Common myeloid progenitor, CD34-positive (primary cell): ENCODE measurements around the gene ARHGAP9.

Experiments used
- CTCF ChIA-PET: fragments of 350-600 bp; sonication (Branson Sonifier 250); formaldehyde crosslinking; loops from one replicate; lab custom pipeline; 2021; ENCODE audit warnings: antibody characterized with exemption; lab: Charles Lee
- POLR2A ChIA-PET: fragments of 350-600 bp; sonication (Branson Sonifier 250); formaldehyde crosslinking; loops from one replicate; lab custom pipeline; 2021; ENCODE audit warnings: antibody characterized with exemption; lab: Charles Lee
- DNase-seq, 3 donors: peaks; one replicate each; pipeline versions ENCODE4 v3.0.0 to v3.0.0-alpha.2; 2013
- H3K27ac ChIP-seq, 2 experiments: 1 replicate in 1 of 2; 2 replicates in 1 of 2; pipeline ENCODE4 v1.7.0; 2013; ENCODE audit warnings: inconsistent platforms in 2 of 2, low read length in 2 of 2, mild to moderate bottlenecking in 2 of 2, low read depth in 1 of 2, moderate library complexity in 1 of 2; ENCODE audit not compliant: severe bottlenecking in 2 of 2, insufficient read depth in 1 of 2, poor library complexity in 1 of 2
- H3K27me3 ChIP-seq, 5 experiments: replicated peaks in 2 of 5; 1 replicate in 3 of 5; 2 replicates in 2 of 5; pipeline versions ENCODE4 v1.6.1 to v1.7.0; 2013; ENCODE audit warnings: low read length in 4 of 5, mild to moderate bottlenecking in 2 of 5, moderate library complexity in 2 of 5, inconsistent platforms in 1 of 5; ENCODE audit not compliant: insufficient read depth in 5 of 5, control insufficient read depth in 4 of 5
- H3K36me3 ChIP-seq, 4 experiments: 1 replicate in 2 of 4; 2 replicates in 2 of 4; pipeline versions ENCODE4 v1.6.1 to v1.7.0; 2013; ENCODE audit warnings: low read length in 3 of 4, control low read depth in 1 of 4, mild to moderate bottlenecking in 1 of 4; ENCODE audit not compliant: control insufficient read depth in 4 of 4, insufficient read depth in 4 of 4
- H3K4me1 ChIP-seq, 4 experiments: 1 replicate in 3 of 4; 2 replicates in 1 of 4; pipeline versions ENCODE4 v1.6.1 to v1.7.1; 2013; ENCODE audit warnings: low read length in 3 of 4, mild to moderate bottlenecking in 3 of 4, control low read depth in 1 of 4, inconsistent platforms in 1 of 4, moderate library complexity in 1 of 4; ENCODE audit not compliant: control insufficient read depth in 4 of 4, insufficient read depth in 4 of 4; ENCODE audit errors: control extremely low read depth in 1 of 4
- H3K4me3 ChIP-seq, 7 experiments: 1 replicate in 4 of 7; 2 replicates in 3 of 7; pipeline versions ENCODE4 v1.5.1 to v1.7.0; 2013; ENCODE audit warnings: mild to moderate bottlenecking in 7 of 7, low read length in 6 of 7, moderate library complexity in 6 of 7, inconsistent platforms in 2 of 7, low read depth in 2 of 7, control low read depth in 1 of 7; ENCODE audit not compliant: insufficient read depth in 4 of 7, control insufficient read depth in 1 of 7; ENCODE audit errors: extremely low read depth in 1 of 7
- H3K9me3 ChIP-seq, 5 experiments: 1 replicate in 4 of 5; 2 replicates in 1 of 5; pipeline versions ENCODE4 v1.6.1 to v1.7.1; 2013; ENCODE audit warnings: low read length in 4 of 5, mild to moderate bottlenecking in 2 of 5, inconsistent platforms in 1 of 5, low read depth in 1 of 5, moderate library complexity in 1 of 5; ENCODE audit not compliant: control insufficient read depth in 4 of 5, insufficient read depth in 2 of 5; ENCODE audit errors: control extremely low read depth in 1 of 5
- WGBS: methylation state at CpG from one replicate; pipeline ENCODE4 v1.1.5; 2013; ENCODE audit not compliant: insufficient coverage; 5-methylcytosine and 5-hydroxymethylcytosine counted together

ARHGAP9 gene

DNA sequence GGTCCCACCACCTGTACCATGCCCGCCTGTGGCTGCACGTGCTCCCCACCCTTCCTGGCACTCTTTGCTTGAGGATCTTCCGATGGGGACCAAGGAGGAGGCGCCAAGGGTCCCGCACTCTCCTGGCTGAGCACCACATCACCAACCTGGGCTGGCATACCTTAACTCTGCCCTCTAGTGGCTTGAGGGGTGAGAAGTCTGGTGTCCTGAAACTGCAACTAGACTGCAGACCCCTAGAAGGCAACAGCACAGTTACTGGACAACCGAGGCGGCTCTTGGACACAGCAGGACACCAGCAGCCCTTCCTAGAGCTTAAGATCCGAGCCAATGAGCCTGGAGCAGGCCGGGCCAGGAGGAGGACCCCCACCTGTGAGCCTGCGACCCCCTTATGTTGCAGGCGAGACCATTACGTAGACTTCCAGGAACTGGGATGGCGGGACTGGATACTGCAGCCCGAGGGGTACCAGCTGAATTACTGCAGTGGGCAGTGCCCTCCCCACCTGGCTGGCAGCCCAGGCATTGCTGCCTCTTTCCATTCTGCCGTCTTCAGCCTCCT is 23.4 kb downstream of the ARHGAP9 start:
- Histone ChIP-seq H3K27me3 (peaks cover 0 to 11% (median 4%) of the 10 kb centered on the region in 5 experiments), H3K4me1 (peaks cover 6 to 43% (median 29%) of the 10 kb centered on the region in 4 experiments), H3K36me3 (no peaks in the 10 kb centered on the region), H3K9me3 (no peaks in the 10 kb centered on the region), H3K27ac (no peak overlapping the region), H3K4me3 (peak overlapping the region in 3 of 7 experiments; percentile 20 to 71 (median 39))
- peak; percentile 71 to 81 (median 76) for DNase-seq
- WGBS, result 51% methylated on average over 14 of the region's 15 CpGs
- ChIA-PET POLR2A (interaction anchor here (1.0 kb wide), 1 partner anchor 147 kb away, joined by 3 read pairs; no protein-coding TSS in a partner anchor), CTCF (interaction anchor here (0.7 to 18.4 kb wide), 32 partner anchors 9 to 191 kb away, joined by 3 to 518 read pairs (median 5); partner anchors contain the start of gene INHBC)

DNA sequence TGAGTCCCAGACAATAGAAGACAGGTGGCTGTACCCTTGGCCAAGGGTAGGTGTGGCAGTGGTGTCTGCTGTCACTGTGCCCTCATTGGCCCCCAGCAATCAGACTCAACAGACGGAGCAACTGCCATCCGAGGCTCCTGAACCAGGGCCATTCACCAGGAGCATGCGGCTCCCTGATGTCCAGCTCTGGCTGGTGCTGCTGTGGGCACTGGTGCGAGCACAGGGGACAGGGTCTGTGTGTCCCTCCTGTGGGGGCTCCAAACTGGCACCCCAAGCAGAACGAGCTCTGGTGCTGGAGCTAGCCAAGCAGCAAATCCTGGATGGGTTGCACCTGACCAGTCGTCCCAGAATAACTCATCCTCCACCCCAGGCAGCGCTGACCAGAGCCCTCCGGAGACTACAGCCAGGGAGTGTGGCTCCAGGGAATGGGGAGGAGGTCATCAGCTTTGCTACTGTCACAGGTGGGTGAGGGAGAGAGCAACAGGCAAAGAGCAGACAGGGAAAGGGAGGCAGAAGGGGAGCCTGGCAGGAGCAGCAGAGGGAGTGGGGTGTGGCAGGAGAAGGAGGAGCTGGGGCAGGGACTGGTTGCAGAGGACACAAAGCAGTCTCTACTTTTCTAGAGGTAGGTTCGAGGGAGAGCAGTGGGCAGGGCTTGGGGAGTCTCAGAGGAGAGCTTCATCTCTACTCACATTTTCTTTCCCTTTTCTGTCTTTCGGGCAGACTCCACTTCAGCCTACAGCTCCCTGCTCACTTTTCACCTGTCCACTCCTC is 24.1 kb downstream of the ARHGAP9 start:
- Histone ChIP-seq H3K36me3 (no peaks in the 10 kb centered on the region), H3K9me3 (no peaks in the 10 kb centered on the region), H3K4me1 (peaks cover 6 to 37% (median 22%) of the 10 kb centered on the region in 4 experiments), H3K4me3 (peak overlapping the region in 3 of 7 experiments; percentile 20 to 71 (median 39)), H3K27ac (no peak overlapping the region), H3K27me3 (peaks cover 0 to 5% (median 0%) of the 10 kb centered on the region in 5 experiments)
- 75% methylated on average over 5 of the region's 10 CpGs for WGBS
- POLR2A ChIA-PET, result interaction anchor here (0.6 to 1.0 kb wide), 2 partner anchors 25 to 146 kb away, joined by 3 read pairs; no protein-coding TSS in a partner anchor
- CTCF ChIA-PET, result interaction anchor here (0.7 to 18.4 kb wide), 36 partner anchors 9 to 191 kb away, joined by 3 to 518 read pairs (median 5); partner anchors contain the start of gene INHBC
- no peak for DNase-seq

DNA sequence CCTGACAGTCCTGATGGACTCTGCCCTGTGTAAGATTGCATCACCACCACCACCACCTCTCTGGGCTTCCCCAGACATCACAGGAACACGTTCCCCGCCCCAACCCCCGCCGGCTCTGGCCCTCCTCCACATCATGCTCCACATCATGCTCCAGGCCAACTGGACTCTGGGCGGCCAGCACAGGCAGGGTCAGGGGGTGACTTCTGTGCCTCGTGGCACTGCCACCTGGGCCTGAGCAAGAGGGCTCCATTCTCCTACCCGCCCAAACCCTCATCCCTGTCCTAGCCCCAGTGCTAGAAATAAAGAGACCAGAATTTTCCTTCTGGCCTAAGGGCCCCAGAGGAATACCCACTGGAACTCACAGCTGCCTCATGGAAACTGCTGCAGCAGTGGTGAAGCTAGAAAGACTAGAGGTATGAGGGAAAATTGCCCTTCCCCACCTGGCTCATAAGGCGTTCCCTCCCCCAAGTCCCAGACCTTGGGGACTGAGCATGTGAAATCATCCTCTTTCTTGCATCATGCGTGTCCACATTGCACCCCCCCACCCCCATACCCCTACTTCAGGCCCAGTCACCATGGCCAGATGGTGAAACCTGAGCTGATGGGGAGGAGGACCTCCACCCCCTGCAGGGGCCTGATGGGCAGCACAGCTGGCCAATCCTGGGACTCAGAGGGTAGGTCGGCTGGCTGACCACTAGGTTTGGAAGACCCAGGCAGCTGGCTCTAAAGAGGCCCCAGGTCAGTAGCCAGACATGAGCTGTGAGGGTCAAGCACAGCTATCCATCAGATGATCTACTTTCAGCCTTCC is 24.9 kb downstream of the ARHGAP9 start, which contains the start of gene INHBE:
Gene INHBE, plus strand, starts transcription at position 742 of the 808 bp plus-strand sequence. CDS start 230 bp downstream, outside the sequence.
- CTCF ChIA-PET, result interaction anchor here (0.6 to 18.4 kb wide), 30 partner anchors 8 to 210 kb away, joined by 3 to 518 read pairs (median 5); partner anchors contain the start of gene INHBC
- H3K27ac ChIP-seq, result peak within 1 kb of the TSS in 1 of 2 experiments; percentile 34

DNA sequence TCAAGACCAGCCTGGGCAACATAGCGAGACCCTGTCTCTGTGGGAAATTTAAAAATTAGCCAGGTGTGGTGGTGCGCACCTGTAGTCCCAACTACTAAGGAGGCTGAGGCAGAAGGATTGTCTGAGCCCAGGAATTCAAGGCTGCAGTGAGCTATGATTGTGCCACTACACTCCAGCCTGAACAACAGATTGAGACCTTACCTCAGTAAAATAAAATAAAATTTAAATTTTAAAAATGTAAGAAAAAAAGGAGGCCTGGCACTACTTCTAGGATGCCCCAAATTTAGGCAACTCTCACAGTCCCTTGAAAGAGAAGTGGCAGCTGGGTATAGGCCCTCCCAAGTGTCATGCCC is 25.5 kb downstream of the ARHGAP9 start:
- Histone ChIP-seq H3K4me3 (no peak overlapping the region), H3K4me1 (peaks cover 3 to 28% (median 13%) of the 10 kb centered on the region in 4 experiments), H3K9me3 (no peaks in the 10 kb centered on the region), H3K27me3 (no peaks in the 10 kb centered on the region), H3K27ac (peak overlapping the region in 1 of 2 experiments; percentile 34), H3K36me3 (no peaks in the 10 kb centered on the region)
- WGBS, result 100% methylated on average over 2 of the region's 2 CpGs
- no peak for DNase-seq
- ChIA-PET POLR2A (no interaction called here), CTCF (interaction anchor here (0.6 to 18.4 kb wide), 20 partner anchors 8 to 210 kb away, joined by 3 to 518 read pairs (median 8); partner anchors contain the start of gene INHBC)

More for the DNA sequence above, 24.9 kb downstream of the ARHGAP9 start, which contains the start of gene INHBE:
- H3K27me3 ChIP-seq, result no peaks in the 10 kb centered on the region
- no peaks in the 10 kb centered on the region for H3K36me3 ChIP-seq
- peaks cover 3 to 32% (median 16%) of the 10 kb centered on the region in 4 experiments for H3K4me1 ChIP-seq
- 94% methylated on average over 3 of the region's 10 CpGs for WGBS
- POLR2A ChIA-PET, result interaction anchor here (1.0 kb wide), 1 partner anchor 145 kb away, joined by 3 read pairs; no protein-coding TSS in a partner anchor
- DNase-seq, result no peak
- peak within 1 kb of the TSS in 3 of 7 experiments; percentile 20 to 71 (median 39) for H3K4me3 ChIP-seq
- H3K9me3 ChIP-seq, result no peaks in the 10 kb centered on the region

- H3K27me3 ChIP-seq, result no peaks in the 10 kb centered on the region
- no peaks in the 10 kb centered on the region for H3K36me3 ChIP-seq
- WGBS, result 55% methylated on average over 4 of the region's 7 CpGs
- no peak overlapping the region for H3K4me3 ChIP-seq
- H3K4me1 ChIP-seq, result peaks cover 0 to 18% (median 6%) of the 10 kb centered on the region in 4 experiments
- peak; percentile 50 to 73 (median 57) for DNase-seq
- POLR2A ChIA-PET, result interaction anchor here (1.1 kb wide), 1 partner anchor 146 kb away, joined by 7 read pairs; no protein-coding TSS in a partner anchor
- H3K9me3 ChIP-seq, result no peaks in the 10 kb centered on the region
- H3K27ac ChIP-seq, result no peak overlapping the region
- CTCF ChIA-PET, result interaction anchor here (0.7 to 18.4 kb wide), 35 partner anchors 8 to 238 kb away, joined by 3 to 518 read pairs (median 5); partner anchors contain the start of genes ARHGAP9 and INHBC
Observed at GRCh38 chr12:57452937-57453509, 26.6 kb downstream of the ARHGAP9 start.
